HL-60 (cell line): ENCODE data around the gene DNAH10.

Experiments
- DNase-seq, 2 experiments: peaks; one replicate each; pipeline ENCODE4 v3.0.0-alpha.2; 2010 to 2020; ENCODE audit warnings: low read depth in 1 of 2, low spot score in 1 of 2
- H3K27ac ChIP-seq: fragments of 250-450 bp; sonication (Bioruptor Pico); replicated peaks from 2 replicates; pipeline ENCODE4 v1.5.1; 2020; ENCODE audit warnings: mild to moderate bottlenecking, moderate library complexity
- H3K27me3 ChIP-seq: fragments of 250-450 bp; sonication (Bioruptor Pico); 2 replicates; pipeline ENCODE4 v1.5.1; 2021; ENCODE audit warnings: mild to moderate bottlenecking, moderate library complexity; ENCODE audit not compliant: insufficient read depth, poor library complexity, severe bottlenecking
- H3K4me3 ChIP-seq: replicated peaks from 2 replicates; pipeline ENCODE4 v1.5.1; 2011; ENCODE audit warnings: mild to moderate bottlenecking, control low read depth, low read length; ENCODE audit not compliant: insufficient read depth
- CTCF ChIP-seq: IDR thresholded peaks from one replicate; pipeline ENCODE4 v1.5.1; 2011; ENCODE audit warnings: low read length, control low read depth, inconsistent platforms; ENCODE audit not compliant: insufficient read depth
- GABPA ChIP-seq: IDR thresholded peaks from 2 replicates; pipeline ENCODE4 v1.6.1; 2012; ENCODE audit warnings: low read depth
- POLR2AphosphoS5 ChIP-seq: IDR thresholded peaks from 2 replicates; pipeline ENCODE4 v1.6.1; 2012; ENCODE audit warnings: low read depth
- REST ChIP-seq: IDR thresholded peaks from 2 replicates; pipeline ENCODE4 v1.6.1; 2012; ENCODE audit warnings: low read depth; ENCODE audit not compliant: insufficient replicate concordance
- SPI1 ChIP-seq: IDR thresholded peaks from 2 replicates; pipeline ENCODE4 v1.6.1; 2012; ENCODE audit warnings: low read depth, mild to moderate bottlenecking, borderline replicate concordance

DNAH10 gene

GRCh38 chr12:123856681-123857080, 94.6 kb downstream of the DNAH10 start:
- TF ChIP-seq SPI1 (no peak), POLR2AphosphoS5 (no peak), GABPA (no peak), CTCF (no peak), REST (no peak)
- Histone ChIP-seq H3K27ac (no peak overlapping the region), H3K4me3 (no peak overlapping the region), H3K27me3 (no peaks in the 10 kb centered on the region)
- DNase-seq, result no peak

GRCh38 chr12:123858176-123858575, 96.1 kb downstream of the DNAH10 start:
- no peak for DNase-seq
- no peaks in the 10 kb centered on the region for H3K27me3 ChIP-seq
- TF ChIP-seq REST (no peak), CTCF (no peak), GABPA (no peak)
- H3K27ac ChIP-seq, result no peak overlapping the region
- no peak overlapping the region for H3K4me3 ChIP-seq

GRCh38 chr12:123859035-123859434, 96.9 kb downstream of the DNAH10 start:
- Histone ChIP-seq H3K27ac (no peak overlapping the region), H3K4me3 (no peak overlapping the region), H3K27me3 (no peaks in the 10 kb centered on the region)
- TF ChIP-seq GABPA (no peak), POLR2AphosphoS5 (no peak), REST (no peak)
- DNase-seq, result no peak

GRCh38 chr12:123860377-123860776, 98.3 kb downstream of the DNAH10 start:
- H3K27ac ChIP-seq, result no peak overlapping the region
- no peak overlapping the region for H3K4me3 ChIP-seq
- no peaks in the 10 kb centered on the region for H3K27me3 ChIP-seq
- TF ChIP-seq REST (no peak), GABPA (no peak), POLR2AphosphoS5 (no peak), SPI1 (no peak), CTCF (no peak)
- DNase-seq, result no peak
